Thyroid gland (tissue), 4 donors: ENCODE results near the gene NKD1. TPM values are rescaled to one million over a fixed set of nuclear protein-coding genes. Genes with fewer than 3 reads are reported as not detected.

Source experiments
- DNase-seq, 2 donors: peaks; one replicate each; pipeline ENCODE4 v3.0.0-alpha.2; 2019
- H3K27ac ChIP-seq, 3 donors: fragments of 200-600 bp; sonication (generic); 1 replicate in 2 of 3; 2 replicates in 1 of 3; pipeline ENCODE4 v1.5.1; 2016 to 2019; ENCODE audit warnings: mild to moderate bottlenecking in 1 of 3, moderate library complexity in 1 of 3
- H3K27me3 ChIP-seq: fragments of 200-600 bp; sonication (generic); one replicate; pipeline ENCODE4 v1.5.1; 2019
- H3K36me3 ChIP-seq, 2 donors: fragments of 200-600 bp; sonication (generic); one replicate each; pipeline ENCODE4 v1.5.1; 2016 to 2019
- H3K4me1 ChIP-seq, 2 donors: fragments of 200-600 bp; sonication (generic); one replicate each; pipeline ENCODE4 v1.5.1; 2017 to 2019
- H3K4me3 ChIP-seq, 3 donors: fragments of 200-600 bp; sonication (generic); replicated peaks in 1 of 3; 1 replicate in 2 of 3; 2 replicates in 1 of 3; pipeline ENCODE4 v1.5.1; 2016; ENCODE audit warnings: mild to moderate bottlenecking in 1 of 3
- H3K9me3 ChIP-seq: fragments of 200-600 bp; sonication (generic); one replicate; pipeline ENCODE4 v1.5.1; 2017
- POLR2A ChIP-seq, 2 donors: fragments of 450-650 bp; IDR thresholded peaks; one replicate each; pipeline ENCODE4 v1.6.1; 2017; ENCODE audit warnings: antibody characterized with exemption in 2 of 2, mild to moderate bottlenecking in 2 of 2, moderate library complexity in 1 of 2
- WGBS, 2 donors: methylation state at CpG; one replicate each; pipeline ENCODE4 v1.1.5; 2017; 5-methylcytosine and 5-hydroxymethylcytosine counted together
- intact Hi-C: fragments of 100-400 bp; cut with DNase I; formaldehyde crosslinking; loops from one replicate; pipeline ENCODE4 v1.15.1; 2023
- total RNA-seq, 4 donors: library from RNA; depleted of rRNA; stranded (reverse); fragments of >200 nt; gene quantifications; one replicate each; pipeline ENCODE4 v1.2.3, GENCODE V29; 2016
- TF ChIP-seq, protein P1 (sequence below), 6 experiments: fragments of 200-600 bp in 3 of 6; fragments of 450-650 bp in 3 of 6; sonication (generic) in 3 of 6; IDR thresholded peaks; one replicate each; pipeline ENCODE4 v1.5.1; 2016 to 2019; ENCODE audit warnings: antibody characterized with exemption in 6 of 6, mild to moderate bottlenecking in 2 of 6, inconsistent platforms in 1 of 6, moderate library complexity in 1 of 6

The NKD1 gene
- total RNA-seq, 4 donors from 2014 or later: 0.63 to 13.8 (median 1.1) TPM

DNA sequence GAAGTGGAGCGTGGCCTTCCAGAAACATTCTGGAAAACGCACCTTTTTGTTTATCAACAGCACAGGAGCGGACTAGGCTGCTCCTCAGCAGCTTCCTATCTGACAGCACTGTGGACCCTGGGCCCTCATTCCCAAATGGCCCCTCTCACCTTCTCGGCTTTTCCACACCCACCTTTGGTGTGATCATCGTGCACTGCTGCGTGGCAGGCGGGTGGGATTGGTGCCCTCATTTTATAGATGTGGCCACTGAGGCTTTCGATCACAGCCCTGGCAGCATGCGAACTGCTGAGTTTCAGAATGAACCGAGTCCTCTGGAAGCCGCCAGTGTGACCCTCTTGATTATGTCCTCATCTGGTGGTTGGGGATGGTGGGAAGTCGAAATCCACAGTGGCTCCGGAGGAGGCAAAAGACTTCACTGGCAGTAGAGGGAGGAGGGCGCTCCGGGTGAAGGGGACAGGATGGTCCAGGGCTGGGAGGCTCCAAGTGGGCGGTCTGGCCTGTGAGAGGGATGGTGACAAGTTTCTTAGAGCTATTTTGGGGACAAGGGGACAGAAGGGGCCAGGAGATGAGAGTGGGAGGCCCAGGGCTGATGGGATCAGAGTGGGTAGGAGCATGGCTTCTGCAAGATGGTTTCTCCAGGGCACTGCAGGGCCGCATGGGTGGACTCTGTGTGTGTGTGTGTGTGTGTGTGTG, 49.5 kb downstream of the NKD1 start:
- H3K27me3 ChIP-seq: no peaks in the 10 kb centered on the region
- intact Hi-C loops: no loop called here
- H3K4me1 ChIP-seq: peaks cover 0 to under 1% of the 10 kb centered on the region in 2 donors
- DNase-seq: no peak
- TF ChIP-seq, protein P1, sequence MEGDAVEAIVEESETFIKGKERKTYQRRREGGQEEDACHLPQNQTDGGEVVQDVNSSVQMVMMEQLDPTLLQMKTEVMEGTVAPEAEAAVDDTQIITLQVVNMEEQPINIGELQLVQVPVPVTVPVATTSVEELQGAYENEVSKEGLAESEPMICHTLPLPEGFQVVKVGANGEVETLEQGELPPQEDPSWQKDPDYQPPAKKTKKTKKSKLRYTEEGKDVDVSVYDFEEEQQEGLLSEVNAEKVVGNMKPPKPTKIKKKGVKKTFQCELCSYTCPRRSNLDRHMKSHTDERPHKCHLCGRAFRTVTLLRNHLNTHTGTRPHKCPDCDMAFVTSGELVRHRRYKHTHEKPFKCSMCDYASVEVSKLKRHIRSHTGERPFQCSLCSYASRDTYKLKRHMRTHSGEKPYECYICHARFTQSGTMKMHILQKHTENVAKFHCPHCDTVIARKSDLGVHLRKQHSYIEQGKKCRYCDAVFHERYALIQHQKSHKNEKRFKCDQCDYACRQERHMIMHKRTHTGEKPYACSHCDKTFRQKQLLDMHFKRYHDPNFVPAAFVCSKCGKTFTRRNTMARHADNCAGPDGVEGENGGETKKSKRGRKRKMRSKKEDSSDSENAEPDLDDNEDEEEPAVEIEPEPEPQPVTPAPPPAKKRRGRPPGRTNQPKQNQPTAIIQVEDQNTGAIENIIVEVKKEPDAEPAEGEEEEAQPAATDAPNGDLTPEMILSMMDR (IDR thresholded peaks at IDR 0.05): no peak
- TF ChIP-seq POLR2A (IDR thresholded peaks at IDR 0.05): no peak
- no peak overlapping the region for H3K4me3 ChIP-seq
- WGBS, 2 donors: 94 to 96% methylated on average over 17 of the region's 17 CpGs
- H3K36me3 ChIP-seq: no peaks in the 10 kb centered on the region
- no peak overlapping the region for H3K27ac ChIP-seq
- H3K9me3 ChIP-seq: no peaks in the 10 kb centered on the region

DNA sequence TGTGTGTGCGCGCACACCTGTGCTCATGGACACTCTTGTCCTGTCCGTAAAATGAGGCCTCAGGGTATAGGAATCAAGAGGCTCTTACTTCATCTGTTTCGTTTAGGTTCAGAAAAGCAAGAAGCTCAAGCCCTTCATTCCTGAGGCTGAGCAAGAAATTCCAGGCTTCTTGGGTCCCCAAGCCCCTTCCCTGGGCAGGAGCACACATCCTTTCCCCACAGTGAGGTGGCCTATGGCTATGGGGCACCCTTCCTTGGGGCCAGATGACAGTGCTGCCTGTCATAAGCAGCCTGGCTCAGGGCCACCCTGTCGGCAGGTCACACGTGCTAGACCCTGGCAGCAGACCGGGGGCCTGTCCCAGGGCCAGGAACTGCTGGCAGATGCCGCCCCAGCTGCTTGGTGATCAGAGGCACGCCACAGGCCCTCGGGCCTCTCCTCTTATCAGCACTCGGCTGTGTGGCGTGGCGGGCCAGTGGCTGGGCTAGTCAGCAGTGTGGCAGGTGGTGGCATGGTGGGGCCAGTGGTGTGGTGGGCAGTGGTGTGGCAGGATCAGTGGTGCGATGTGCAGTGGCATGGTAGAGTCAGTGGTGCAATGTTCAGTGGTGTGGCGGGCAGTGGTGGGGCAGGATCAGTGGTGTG, 50.2 kb downstream of the NKD1 start:
- Histone ChIP-seq H3K36me3 (no peaks in the 10 kb centered on the region), H3K27me3 (no peaks in the 10 kb centered on the region), H3K9me3 (no peaks in the 10 kb centered on the region), H3K27ac (no peak overlapping the region), H3K4me1 (no peaks in the 10 kb centered on the region), H3K4me3 (no peak overlapping the region)
- intact Hi-C loops: no loop called here
- WGBS, 2 donors: 77 to 86% methylated on average over 7 to 15 of the region's 15 CpGs
- no peak for DNase-seq
- no peak for TF ChIP-seq POLR2A (IDR thresholded peaks at IDR 0.05)
- TF ChIP-seq, protein P1 (IDR thresholded peaks at IDR 0.05): no peak

DNA sequence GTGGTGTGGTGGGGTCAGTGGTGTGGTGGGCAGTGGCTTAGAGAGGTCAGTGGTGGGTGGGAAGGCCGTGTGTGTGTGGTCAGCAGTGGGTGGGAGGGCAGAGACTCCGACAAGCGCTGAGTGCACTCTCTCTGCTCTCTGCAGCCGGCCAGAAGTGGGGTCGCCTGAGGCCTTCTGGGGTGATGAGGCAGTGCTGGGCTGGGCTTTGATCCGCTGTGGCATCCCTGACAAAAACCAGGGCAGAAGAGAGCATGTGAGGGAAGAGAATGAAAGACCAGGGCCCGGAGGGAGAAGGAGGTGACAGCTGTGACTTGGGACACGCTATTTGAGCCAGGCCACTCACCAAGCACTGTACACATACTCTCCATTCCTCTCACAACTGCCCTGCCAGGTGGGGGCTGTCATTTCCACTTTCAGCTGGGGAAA, 50.8 kb downstream of the NKD1 start:
- H3K4me3 ChIP-seq: no peak overlapping the region
- intact Hi-C loops: no loop called here
- H3K4me1 ChIP-seq: no peaks in the 10 kb centered on the region
- no peak for DNase-seq
- H3K36me3 ChIP-seq: no peaks in the 10 kb centered on the region
- WGBS, 2 donors: 90 to 92% methylated on average over 8 of the region's 8 CpGs
- H3K9me3 ChIP-seq: no peaks in the 10 kb centered on the region
- TF ChIP-seq POLR2A (IDR thresholded peaks at IDR 0.05): no peak
- TF ChIP-seq, protein P1 (IDR thresholded peaks at IDR 0.05): no peak
- H3K27ac ChIP-seq: no peak overlapping the region
- no peaks in the 10 kb centered on the region for H3K27me3 ChIP-seq

DNA sequence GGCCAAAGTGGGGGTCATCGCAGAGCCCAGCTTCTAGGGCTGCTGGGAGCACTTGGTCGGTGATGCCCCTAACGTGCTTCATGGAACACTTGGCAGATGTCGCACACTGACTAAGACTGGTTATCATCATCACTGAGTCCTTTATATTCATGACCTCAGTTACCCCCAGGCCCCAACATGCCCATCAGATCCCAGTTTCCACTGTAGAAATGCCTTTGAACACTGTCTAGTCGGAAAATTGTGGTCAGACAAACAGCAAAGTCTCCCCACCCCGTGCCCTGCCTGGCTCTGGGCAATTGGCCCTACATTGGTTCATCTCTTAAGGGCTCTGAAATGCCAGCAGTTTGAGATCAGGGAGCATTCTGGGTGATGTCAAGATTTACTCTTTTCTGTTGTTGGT, 51.3 kb downstream of the NKD1 start:
- DNase-seq: no peak
- Histone ChIP-seq H3K27ac (no peak overlapping the region), H3K9me3 (no peaks in the 10 kb centered on the region), H3K27me3 (no peaks in the 10 kb centered on the region), H3K4me1 (no peaks in the 10 kb centered on the region), H3K4me3 (no peak overlapping the region), H3K36me3 (no peaks in the 10 kb centered on the region)
- intact Hi-C loops: no loop called here
- TF ChIP-seq, protein P1 (IDR thresholded peaks at IDR 0.05): no peak
- TF ChIP-seq POLR2A (IDR thresholded peaks at IDR 0.05): no peak
- 88 to 94% methylated on average over 6 of the region's 6 CpGs for WGBS, 2 donors

DNA sequence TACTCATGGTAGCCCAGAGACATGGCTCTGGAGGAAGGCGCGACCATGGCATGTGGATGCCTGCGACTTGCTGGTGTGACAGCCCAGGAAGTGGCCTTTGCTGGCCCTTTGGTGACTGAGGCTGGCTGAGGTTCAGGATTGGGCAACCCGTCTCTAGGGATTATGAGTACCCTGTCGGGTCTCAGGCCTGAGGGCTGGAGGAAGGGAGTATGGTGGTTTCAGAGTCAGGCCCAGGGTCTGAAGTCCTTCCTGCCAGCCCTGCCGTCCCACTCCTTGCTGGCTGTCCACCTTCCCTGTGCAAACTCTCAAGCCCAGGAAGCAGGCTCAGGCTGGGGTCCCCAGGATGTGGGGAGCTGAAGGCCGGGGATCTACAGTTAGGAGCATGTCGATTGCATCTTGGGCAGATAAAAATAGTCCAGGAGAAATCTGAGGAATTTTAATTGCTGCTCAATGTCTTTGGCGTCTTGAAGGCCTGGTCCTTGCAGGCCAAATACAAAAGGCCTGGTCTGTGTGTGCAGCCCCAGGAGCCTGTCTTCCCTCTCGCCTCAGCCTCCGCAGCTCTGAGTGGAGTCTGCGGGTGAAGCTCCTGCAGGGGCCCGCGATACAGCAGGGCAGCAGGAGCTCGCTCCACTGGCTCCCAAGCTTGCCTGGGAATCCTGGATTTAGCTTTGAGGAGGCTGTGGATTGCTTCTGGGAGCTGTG, 52.5 kb downstream of the NKD1 start:
- TF ChIP-seq, protein P1 (IDR thresholded peaks at IDR 0.05): no peak
- TF ChIP-seq POLR2A (IDR thresholded peaks at IDR 0.05): no peak
- DNase-seq: no peak
- Histone ChIP-seq H3K36me3 (no peaks in the 10 kb centered on the region), H3K27ac (no peak overlapping the region), H3K4me3 (no peak overlapping the region), H3K9me3 (no peaks in the 10 kb centered on the region), H3K4me1 (no peaks in the 10 kb centered on the region), H3K27me3 (no peaks in the 10 kb centered on the region)
- WGBS, 2 donors: 79 to 87% methylated on average over 13 to 15 of the region's 15 CpGs
- intact Hi-C loops: no loop called here
